ENCODE measurements around the gene HPSE2.
"Not testable (repeated sequence)": the region's sequence is repeated elsewhere in the genome, so short reads cannot be mapped to it uniquely, and the experiment has no call there.

HPSE2 gene

DNA sequence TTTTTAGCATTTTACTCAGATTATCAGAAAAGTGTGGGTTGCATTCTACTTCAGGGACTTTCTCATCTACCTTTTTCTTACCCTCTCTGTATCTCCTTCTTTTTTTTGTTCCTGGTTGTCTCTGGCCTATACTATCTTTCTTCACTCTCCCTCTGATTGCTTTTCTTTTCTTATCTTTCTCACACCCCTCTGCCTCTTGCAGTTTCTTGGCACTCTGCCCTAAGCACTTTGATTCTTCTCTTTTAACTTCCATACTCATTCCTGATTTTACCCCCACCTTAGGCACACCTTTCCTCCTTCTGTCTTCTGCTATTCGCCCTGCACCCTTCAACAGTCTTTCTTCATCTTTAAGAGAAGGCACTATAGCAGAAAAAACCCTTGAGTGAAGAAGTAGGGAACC, 696.1 kb downstream of the HPSE2 start:
- FAIRE-seq, result no peak

DNA sequence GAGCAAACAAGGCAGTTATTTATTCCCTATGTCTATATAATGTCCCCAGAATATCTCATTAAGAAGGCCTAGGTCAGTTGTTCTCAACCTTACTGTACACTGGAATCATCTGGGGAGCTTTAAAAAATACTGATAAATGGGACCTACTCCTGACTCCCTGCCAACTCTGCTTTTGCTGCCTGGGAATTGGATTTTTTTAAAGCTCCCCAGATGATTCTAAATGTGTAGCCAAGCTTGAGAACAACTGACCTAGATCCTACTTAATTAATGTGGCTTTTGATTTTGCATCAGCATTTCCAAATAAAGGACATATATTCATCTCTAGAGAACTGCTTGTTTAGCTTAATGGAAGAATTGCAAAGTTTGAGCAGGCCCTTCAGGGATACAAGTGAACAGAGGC, 697.2 kb downstream of the HPSE2 start:
- FAIRE-seq, result peak; percentile 43

DNA sequence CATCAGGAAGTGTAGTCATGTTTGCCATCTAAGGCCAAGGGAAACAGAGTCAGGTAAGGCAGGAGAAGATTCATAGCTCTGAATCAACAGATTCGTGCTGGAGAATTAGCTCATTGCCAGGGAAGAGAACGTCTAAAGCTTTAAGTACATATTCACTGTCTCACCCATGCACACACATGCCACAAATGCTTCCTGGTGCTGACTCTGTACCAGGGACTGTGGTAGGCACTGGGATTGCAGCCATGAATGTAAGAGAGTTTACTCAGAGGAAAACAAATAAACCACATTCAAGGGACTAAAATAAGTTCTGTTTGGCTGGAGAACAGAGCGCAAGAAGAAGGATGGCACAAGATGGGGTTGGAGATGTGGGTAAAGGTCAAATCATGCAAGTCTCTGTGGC, 699.1 kb downstream of the HPSE2 start:
- no peak for FAIRE-seq

- no peak for FAIRE-seq
Observed at GRCh38 chr10:98533746-98534445, 701.8 kb downstream of the HPSE2 start.

- no peak for FAIRE-seq
Observed at GRCh38 chr10:98533241-98533640, 702.4 kb downstream of the HPSE2 start.

GRCh38 chr10:98528805-98529183, 706.9 kb downstream of the HPSE2 start:
- no peak for FAIRE-seq

GRCh38 chr10:98528166-98528804, 707.4 kb downstream of the HPSE2 start:
- no peak for FAIRE-seq

- no peak for FAIRE-seq
Observed at GRCh38 chr10:98525969-98526368, 709.7 kb downstream of the HPSE2 start.

- FAIRE-seq, result no peak
Observed at GRCh38 chr10:98524124-98524523, 711.5 kb downstream of the HPSE2 start.

DNA sequence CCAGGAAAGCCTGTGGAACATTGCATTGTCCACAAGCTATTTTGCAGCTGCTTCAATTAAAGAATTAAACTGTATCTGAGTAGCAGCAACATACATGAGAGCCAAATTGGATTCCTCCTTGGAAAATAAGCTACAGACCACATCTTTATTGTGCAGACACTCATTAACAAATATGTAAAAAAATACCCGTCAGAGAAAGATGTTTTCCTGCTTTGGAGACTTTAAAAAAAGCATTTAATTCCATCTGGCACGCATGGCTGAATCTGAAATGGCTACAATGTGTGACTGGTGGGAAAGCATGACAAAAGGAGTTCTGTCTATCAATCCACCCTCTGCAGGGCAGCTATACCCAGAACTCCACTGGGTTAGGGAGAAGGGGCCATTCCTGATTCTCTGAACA, 715.8 kb downstream of the HPSE2 start:
- FAIRE-seq, result no peak

DNA sequence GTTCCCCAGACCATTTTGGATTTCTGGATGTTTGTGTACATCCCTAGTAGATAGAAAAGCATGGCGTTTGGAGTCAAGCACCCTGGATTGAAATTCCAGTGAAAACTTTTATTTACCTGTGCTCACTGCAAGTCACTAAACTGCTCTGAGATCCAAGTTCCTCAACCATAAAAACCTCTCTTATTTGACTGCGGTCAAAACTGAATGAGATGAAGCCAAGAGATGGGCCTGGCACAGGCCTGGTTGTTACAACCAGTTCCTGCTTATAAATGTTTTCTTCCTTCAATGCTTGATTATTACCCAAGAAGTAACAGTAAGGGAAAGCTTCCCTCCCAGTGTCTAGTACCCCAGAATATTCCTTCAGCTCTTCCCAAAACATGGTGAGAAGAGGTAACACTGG, 718.0 kb downstream of the HPSE2 start:
- no peak for FAIRE-seq

GRCh38 chr10:98516352-98516751, 719.3 kb downstream of the HPSE2 start:
- FAIRE-seq, result no peak

- FAIRE-seq, result no peak
Observed at GRCh38 chr10:98513704-98514103, 721.9 kb downstream of the HPSE2 start.

DNA sequence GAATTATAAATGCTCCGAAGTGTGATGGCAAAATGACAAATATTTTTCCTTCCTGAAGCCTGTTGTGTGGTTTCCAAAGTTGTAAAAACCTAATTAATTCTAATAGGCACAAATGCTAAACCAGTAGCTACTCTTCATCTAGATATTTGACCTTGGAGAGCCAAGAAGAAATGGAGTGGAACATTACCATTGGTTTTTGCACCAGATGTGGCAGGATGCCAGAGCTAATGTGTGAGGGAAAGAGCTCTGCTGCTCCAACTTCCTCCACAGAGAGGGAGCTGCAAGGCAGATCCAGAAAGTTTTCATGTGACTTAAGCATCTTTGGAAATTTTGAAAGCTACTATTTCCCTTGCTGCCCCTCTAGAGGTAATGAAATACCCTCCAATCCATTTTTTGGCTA, 723.8 kb downstream of the HPSE2 start:
- FAIRE-seq, result no peak

- FAIRE-seq, result no peak
Observed at GRCh38 chr10:98510412-98510995, 725.1 kb downstream of the HPSE2 start.

- no peak for FAIRE-seq
Observed at GRCh38 chr10:98509745-98510144, 725.9 kb downstream of the HPSE2 start.

DNA sequence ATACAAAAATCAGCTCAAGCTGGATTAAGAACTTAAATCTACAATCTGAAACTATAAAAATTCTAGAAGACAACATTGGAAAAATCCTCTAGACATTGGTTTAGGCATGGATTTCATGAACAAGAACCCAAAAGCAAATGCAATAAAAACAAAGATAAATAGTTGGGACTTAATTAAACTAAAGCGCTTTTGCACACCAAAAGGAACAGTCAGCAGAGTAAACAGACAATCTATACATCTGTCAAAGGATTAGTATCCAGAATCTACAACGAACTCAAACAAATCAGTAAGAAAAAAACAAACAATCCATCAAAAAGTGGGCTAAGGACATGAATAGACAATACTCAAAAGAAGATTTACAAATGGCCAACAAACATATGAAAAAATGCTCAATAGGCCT, 733.1 kb downstream of the HPSE2 start:
- not testable (repeated sequence) for FAIRE-seq

GRCh38 chr10:98492763-98493162, 742.9 kb downstream of the HPSE2 start:
- no peak for FAIRE-seq

DNA sequence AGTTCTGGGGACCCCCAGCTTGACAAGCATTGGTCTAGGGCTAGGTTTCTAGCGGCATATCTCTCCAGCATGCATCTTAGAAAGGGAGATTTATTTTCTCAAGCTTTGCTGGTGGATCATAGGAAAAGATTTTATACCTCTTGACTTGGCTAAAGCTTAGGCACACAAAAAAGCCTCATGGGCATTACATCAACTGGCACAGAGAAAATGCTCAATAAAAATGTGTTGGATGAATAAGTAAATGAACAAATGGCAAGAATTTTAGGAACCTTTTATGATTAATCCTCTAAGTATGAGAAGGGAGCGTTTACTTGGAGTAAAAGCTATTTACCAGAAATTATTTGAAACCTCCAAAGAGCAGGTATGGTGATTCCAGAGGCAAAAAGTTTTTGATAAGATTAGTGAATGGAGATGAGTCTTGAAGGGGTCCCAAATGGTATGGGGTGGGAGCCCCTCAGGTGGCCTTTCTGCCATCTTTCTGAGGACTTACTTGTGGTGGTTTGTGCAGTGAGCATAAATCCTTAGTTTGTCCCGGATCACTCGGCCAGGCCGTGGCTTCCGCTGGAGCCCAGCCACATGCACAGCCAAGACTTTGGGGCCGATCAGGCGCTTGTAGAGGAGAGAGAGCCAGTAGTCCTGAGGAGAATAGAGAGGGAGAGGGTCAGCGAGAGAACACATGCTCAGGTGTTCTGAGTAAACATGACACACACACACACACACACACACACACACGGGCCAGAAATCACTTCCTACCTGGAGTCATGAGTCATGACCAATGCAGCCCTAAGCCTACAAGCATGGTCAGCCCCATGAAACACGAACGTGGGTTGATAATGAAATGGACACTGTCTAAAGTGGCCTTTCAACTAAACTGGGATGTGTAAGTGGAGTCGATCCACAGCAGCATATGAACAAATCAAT, 745.8 kb downstream of the HPSE2 start:
- FAIRE-seq, result no peak

- no peak for FAIRE-seq
Observed at GRCh38 chr10:98488669-98489430, 746.8 kb downstream of the HPSE2 start.

- FAIRE-seq, result no peak
Observed at GRCh38 chr10:98487649-98488048, 748.0 kb downstream of the HPSE2 start.

GRCh38 chr10:98486421-98486820, 749.2 kb downstream of the HPSE2 start:
- FAIRE-seq, result no peak
